Panc1 (cell line): Measurements from ENCODE around the gene MFAP5.
"Not testable (repeated sequence)": the region's sequence is repeated elsewhere in the genome, so short reads cannot be mapped to it uniquely, and the experiment has no call there.

ENCODE experiments used
- POLR2AphosphoS5 ChIP-seq: IDR thresholded peaks from 2 replicates; pipeline ENCODE4 v1.6.1; 2012; ENCODE audit warnings: mild to moderate bottlenecking, low read depth, low read length, moderate library complexity
- SIN3A ChIP-seq: IDR thresholded peaks from 2 replicates; pipeline ENCODE4 v1.6.1; 2012; ENCODE audit warnings: low read depth, mild to moderate bottlenecking, low read length, moderate library complexity, borderline replicate concordance; ENCODE audit not compliant: insufficient read depth
- TCF7L2 ChIP-seq: IDR thresholded peaks from 2 replicates; pipeline ENCODE4 v1.6.1; 2011; ENCODE audit warnings: mild to moderate bottlenecking, low read depth, low read length, inconsistent platforms
- TF ChIP-seq, protein P1 (sequence below): fragments of 450-650 bp; IDR thresholded peaks from 2 replicates; pipeline ENCODE4 v1.5.1; 2017; ENCODE audit warnings: mild to moderate bottlenecking
- TF ChIP-seq, protein P2 (sequence below), 2 experiments: IDR thresholded peaks; 2 replicates each; pipeline ENCODE4 v1.6.1; 2011 to 2012; ENCODE audit warnings: low read depth in 2 of 2, control low read depth in 1 of 2, low read length in 1 of 2, mild to moderate bottlenecking in 1 of 2, moderate library complexity in 1 of 2; ENCODE audit not compliant: insufficient read depth in 1 of 2

DNA sequence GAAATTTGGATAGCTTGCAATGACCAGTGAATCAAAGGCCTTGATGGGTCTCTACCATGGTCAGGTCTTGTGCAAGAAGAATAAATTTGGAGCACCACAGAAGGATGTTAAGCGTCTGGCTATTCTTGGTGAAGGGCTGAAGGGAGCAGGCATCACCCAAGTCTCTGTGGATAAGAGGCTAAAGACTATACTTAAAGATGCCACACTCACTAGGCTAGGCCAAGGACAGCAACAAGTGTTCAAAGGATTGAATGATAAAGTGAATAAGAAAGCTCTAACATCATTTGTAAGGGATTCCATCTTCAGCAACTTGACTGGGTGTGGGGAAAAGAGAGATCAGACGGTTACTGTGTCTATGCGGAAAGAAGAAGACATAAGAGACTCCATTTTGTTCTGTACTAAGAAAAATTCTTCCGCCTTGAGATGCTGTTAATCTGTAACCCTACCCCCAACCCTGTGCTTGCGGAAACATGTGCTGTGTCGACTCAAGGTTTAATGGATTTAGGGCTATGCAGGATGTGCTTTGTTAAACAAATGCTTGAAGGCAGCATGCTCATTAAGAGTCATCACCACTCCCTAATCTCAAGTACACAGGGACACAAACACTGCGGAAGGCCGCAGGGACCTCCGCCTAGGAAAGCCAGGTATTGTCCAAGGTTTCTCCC, 27.2 kb downstream of the MFAP5 start:
- TF ChIP-seq, protein P1, sequence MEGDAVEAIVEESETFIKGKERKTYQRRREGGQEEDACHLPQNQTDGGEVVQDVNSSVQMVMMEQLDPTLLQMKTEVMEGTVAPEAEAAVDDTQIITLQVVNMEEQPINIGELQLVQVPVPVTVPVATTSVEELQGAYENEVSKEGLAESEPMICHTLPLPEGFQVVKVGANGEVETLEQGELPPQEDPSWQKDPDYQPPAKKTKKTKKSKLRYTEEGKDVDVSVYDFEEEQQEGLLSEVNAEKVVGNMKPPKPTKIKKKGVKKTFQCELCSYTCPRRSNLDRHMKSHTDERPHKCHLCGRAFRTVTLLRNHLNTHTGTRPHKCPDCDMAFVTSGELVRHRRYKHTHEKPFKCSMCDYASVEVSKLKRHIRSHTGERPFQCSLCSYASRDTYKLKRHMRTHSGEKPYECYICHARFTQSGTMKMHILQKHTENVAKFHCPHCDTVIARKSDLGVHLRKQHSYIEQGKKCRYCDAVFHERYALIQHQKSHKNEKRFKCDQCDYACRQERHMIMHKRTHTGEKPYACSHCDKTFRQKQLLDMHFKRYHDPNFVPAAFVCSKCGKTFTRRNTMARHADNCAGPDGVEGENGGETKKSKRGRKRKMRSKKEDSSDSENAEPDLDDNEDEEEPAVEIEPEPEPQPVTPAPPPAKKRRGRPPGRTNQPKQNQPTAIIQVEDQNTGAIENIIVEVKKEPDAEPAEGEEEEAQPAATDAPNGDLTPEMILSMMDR: not testable (repeated sequence)
- TF ChIP-seq, protein P2, sequence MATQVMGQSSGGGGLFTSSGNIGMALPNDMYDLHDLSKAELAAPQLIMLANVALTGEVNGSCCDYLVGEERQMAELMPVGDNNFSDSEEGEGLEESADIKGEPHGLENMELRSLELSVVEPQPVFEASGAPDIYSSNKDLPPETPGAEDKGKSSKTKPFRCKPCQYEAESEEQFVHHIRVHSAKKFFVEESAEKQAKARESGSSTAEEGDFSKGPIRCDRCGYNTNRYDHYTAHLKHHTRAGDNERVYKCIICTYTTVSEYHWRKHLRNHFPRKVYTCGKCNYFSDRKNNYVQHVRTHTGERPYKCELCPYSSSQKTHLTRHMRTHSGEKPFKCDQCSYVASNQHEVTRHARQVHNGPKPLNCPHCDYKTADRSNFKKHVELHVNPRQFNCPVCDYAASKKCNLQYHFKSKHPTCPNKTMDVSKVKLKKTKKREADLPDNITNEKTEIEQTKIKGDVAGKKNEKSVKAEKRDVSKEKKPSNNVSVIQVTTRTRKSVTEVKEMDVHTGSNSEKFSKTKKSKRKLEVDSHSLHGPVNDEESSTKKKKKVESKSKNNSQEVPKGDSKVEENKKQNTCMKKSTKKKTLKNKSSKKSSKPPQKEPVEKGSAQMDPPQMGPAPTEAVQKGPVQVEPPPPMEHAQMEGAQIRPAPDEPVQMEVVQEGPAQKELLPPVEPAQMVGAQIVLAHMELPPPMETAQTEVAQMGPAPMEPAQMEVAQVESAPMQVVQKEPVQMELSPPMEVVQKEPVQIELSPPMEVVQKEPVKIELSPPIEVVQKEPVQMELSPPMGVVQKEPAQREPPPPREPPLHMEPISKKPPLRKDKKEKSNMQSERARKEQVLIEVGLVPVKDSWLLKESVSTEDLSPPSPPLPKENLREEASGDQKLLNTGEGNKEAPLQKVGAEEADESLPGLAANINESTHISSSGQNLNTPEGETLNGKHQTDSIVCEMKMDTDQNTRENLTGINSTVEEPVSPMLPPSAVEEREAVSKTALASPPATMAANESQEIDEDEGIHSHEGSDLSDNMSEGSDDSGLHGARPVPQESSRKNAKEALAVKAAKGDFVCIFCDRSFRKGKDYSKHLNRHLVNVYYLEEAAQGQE (IDR thresholded peaks at IDR 0.05; ENCODE audit: insufficient read depth in 1 of 2, low read depth in 2 of 2, low read length in 1 of 2): not testable (repeated sequence)
- TF ChIP-seq SIN3A, POLR2AphosphoS5, TCF7L2: not testable (repeated sequence)
